Stimulated activated CD4-positive, alpha-beta T cell treated with anti-CD3 and anti-CD28 coated beads, Interleukin-12 subunit alpha, Interleukin-12 subunit beta, amount 100 ng/mL, for 48 hours (primary cell): ENCODE data around the gene NOB1.
A peak's percentile ranks its signal among the peaks of the same experiment; 100 is the strongest.

ENCODE experiments used
- DNase-seq, 3 donors: peaks; one replicate each; pipeline ENCODE4 v3.0.0-alpha.2; 2020; ENCODE audit warnings: low read depth in 2 of 3, low spot score in 1 of 3

Gene NOB1

DNA sequence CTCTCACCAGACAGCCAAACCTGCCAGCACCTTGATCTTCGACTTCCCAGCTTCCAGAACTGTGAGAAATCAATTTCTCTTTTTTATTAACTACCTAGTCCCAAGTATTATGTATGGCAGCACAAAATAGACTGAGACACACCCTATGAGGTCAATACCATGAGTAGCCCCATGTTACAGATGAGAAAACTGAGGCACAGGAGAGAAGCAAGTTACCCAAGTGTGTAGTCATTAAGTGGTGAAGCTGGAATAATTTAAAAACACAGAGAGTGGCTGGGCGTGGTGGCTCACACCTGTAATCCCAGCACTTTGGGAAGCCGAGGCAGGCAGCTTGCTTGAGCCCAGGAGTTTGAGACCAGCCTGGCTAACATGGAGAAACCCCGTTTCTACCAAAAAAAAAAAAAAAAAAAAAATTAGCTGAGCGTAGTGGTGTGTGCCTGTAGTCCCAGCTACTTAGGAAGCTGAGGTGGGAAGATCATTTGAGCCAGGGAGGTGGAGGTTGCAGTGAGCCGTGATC is 33.2 kb downstream of the NOB1 start:
- no peak for DNase-seq

DNA sequence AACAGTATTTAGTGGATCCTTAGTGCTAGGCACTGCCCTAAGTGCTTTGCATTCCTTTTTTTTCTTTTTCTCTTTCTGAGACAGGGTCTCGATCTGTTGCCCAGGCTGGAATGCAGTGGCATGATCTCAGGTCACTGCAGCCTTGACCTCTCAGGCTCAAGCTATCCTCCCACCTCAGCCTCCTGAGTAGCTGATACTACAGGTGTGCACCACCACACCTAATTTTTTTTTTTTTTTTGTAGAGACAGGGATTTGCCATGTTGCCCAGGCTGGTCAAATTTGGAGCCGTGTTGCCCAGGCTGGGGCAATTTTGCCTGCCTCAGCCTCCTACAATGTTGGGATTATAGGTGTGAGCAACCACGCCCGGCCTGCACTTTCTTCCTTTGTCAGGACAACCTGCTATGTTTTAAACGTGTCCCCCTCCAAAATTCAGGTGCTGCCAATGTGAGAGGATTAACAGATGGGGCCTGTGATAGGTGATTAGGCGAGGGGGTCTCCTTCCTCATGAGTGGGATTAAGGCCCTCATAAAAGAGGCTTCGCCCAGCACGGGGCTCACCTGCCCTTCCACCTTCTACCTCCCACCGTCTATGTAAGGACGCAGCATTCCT is 33.8 kb downstream of the NOB1 start:
- no peak for DNase-seq

DNA sequence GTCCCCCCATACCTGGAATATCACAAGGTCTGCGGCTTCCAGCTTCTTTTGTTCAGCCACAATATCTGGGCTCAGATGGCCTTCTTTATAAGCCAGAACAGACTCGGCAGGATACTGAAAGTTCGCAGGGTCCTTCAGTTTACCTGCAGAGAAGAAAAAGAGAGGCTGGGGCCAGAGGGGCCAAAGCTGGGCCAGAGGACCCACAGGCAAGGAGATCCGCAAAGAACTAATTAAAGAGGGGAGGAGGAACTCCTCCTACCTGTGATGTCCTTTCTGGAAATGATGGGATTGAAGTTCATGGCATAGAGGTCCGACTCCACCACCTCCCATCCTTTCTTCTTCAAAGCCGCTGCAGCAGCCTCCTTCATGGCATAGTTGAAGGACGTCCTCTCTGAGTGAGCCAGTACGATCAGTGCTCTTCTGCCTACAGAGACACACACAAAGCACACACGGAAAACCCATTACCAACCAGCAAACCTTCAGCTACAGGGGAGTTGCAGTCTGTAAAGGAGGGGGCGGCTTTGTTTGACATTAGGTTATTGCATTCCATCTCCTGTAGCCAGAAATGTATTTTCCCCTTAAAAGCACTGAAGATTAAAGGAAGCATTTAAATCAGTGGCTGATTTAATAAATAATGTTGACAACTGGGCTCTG is 36.5 kb downstream of the NOB1 start:
- DNase-seq: no peak

GRCh38 chr16:69717066-69717465 is 37.7 kb downstream of the NOB1 start:
- DNase-seq: no peak

GRCh38 chr16:69712914-69713581 is 41.7 kb downstream of the NOB1 start:
- no peak for DNase-seq

GRCh38 chr16:69712277-69712676 is 42.4 kb downstream of the NOB1 start:
- DNase-seq: no peak

- DNase-seq: no peak
These were observed 43.5 kb downstream of the NOB1 start for GRCh38 chr16:69711115-69711740.

GRCh38 chr16:69709456-69710084 is 45.2 kb downstream of the NOB1 start:
- DNase-seq: peak in 1 of 3 donors; percentile 46

- no peak for DNase-seq
These were observed 46.6 kb downstream of the NOB1 start for GRCh38 chr16:69707920-69708683.

DNA sequence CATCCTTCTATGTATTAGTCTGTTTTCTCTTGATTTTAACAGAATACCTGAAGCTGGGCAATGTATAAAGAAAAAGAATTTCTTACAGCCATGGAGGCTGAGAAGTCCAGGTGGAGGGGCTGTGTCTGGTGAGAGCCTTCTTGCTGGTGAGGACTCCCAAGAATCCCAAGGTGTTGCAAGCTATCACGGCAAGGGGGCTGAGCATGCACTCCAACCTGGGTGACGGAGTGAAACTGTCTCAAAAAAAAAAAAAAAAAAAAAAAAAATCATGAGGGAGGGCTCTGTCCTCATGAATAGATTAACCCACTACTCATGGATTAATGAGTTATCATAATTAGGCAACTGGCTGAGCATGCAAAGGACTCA is 47.8 kb downstream of the NOB1 start:
- DNase-seq: no peak

- DNase-seq: no peak
These were observed 48.3 kb downstream of the NOB1 start for GRCh38 chr16:69706256-69706974.

- DNase-seq: no peak
These were observed 51.1 kb downstream of the NOB1 start for GRCh38 chr16:69703638-69704037.

GRCh38 chr16:69701866-69702265 is 52.9 kb downstream of the NOB1 start:
- no peak for DNase-seq

DNA sequence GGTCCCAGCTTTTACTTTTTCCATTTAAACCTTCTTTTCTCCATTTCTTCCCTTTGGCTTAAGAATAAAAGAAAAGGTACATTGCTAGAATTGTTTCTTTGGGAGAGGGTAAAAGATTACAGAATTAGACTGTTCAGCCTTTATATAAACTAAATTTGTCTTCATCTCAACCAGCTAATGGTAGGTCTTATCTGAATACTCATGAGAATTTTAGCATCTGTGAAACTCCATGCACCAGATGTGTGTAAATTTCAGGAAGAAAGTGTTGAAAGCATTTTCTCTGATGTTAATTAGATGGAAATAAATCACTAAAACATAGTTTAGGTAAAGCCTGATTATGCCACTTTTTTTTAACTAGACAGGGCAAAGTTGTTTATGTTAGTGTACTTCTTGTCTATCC is 53.3 kb downstream of the NOB1 start:
- DNase-seq: no peak

DNA sequence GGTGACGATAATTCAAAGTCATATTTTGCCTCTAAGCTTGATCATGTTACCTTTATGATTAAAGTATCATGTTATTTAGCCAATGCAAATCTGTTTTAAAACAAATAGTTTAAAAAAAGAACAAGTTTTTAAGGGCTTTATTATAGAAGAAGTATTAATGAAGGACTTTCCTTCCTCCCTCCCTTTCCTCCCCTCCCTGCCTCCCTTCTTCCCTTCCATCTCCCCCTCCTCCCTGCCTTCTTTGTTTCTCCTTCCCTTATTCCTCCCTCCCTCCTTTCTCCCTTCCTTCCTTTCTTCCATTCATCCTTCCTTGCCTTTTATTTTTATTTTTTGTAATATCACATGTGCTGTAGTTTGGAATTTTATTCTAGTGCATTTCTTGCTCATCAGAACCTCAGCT is 54.8 kb downstream of the NOB1 start:
- DNase-seq: no peak

- no peak for DNase-seq
These were observed 56.3 kb downstream of the NOB1 start for GRCh38 chr16:69698404-69698803.

GRCh38 chr16:69693916-69694315 is 60.8 kb downstream of the NOB1 start:
- no peak for DNase-seq

DNA sequence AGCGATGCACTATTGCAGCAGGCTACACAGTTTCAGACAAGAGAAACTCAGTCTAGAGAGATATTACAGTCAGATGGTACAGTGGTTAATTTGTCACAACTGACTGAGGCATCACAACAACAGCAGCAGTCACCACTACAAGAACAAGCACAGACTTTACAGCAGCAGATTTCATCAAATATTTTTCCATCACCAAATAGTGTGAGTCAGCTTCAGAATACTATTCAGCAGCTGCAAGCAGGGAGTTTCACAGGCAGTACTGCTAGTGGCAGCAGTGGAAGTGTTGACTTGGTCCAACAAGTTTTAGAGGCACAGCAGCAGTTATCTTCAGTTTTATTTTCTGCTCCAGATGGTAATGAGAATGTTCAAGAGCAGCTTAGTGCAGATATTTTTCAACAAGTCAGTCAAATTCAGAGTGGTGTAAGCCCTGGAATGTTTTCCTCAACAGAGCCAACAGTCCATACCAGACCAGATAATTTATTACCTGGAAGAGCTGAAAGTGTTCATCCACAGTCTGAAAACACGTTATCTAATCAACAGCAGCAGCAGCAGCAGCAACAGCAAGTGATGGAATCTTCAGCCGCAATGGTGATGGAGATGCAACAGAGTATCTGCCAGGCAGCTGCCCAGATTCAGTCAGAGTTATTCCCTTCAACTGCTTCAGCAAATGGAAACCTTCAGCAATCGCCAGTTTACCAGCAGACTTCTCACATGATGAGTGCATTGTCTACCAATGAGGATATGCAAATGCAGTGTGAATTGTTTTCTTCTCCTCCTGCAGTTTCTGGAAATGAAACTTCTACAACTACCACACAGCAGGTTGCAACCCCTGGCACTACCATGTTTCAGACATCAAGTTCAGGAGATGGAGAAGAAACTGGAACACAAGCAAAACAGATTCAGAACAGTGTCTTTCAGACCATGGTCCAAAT is 62.5 kb downstream of the NOB1 start:
- DNase-seq: no peak
